Bronchial epithelial cell (primary cell): ENCODE data around the gene DYRK1A. TPM values are rescaled to one million over a fixed set of nuclear protein-coding genes. Genes with fewer than 3 reads are reported as not detected.

Experiments used
- DNase-seq: peaks from one replicate; pipeline ENCODE4 v3.0.0-alpha.2; 2010; ENCODE audit warnings: low read depth
- FAIRE-seq: peaks from 2 replicates; lab custom pipeline; 2011; peaks lifted over from hg19 to GRCh38; lab: Jason Lieb, UNC
- H3K27me3 ChIP-seq: 2 replicates; pipeline ENCODE4 v1.5.1; 2011; ENCODE audit warnings: low read length; ENCODE audit not compliant: control insufficient read depth, insufficient read depth
- H3K36me3 ChIP-seq: 2 replicates; pipeline ENCODE4 v1.5.1; 2011; ENCODE audit warnings: low read length; ENCODE audit not compliant: control insufficient read depth, insufficient read depth
- H3K4me3 ChIP-seq: 2 replicates; pipeline ENCODE4 v1.5.1; 2011; ENCODE audit warnings: mild to moderate bottlenecking, low read depth, low read length, control low read depth
- CTCF ChIP-seq: IDR thresholded peaks from 2 replicates; pipeline ENCODE4 v1.5.1; 2011; ENCODE audit warnings: mild to moderate bottlenecking, moderate library complexity, low read length, control low read depth, inconsistent platforms; ENCODE audit not compliant: insufficient read depth, severe bottlenecking
- total RNA-seq: library from RNA; depleted of rRNA; stranded (reverse); fragments of >200 nt; gene quantifications from 2 replicates; pipeline ENCODE4 v1.2.1, GENCODE V29; 2014

Gene DYRK1A
- total RNA-seq, 1 donor from 2014 or later = 51.1 TPM

GRCh38 chr21:37532868-37533780, 166.6 kb downstream of the DYRK1A start:
- no peak for FAIRE-seq

GRCh38 chr21:37534431-37534830, 167.9 kb downstream of the DYRK1A start:
- DNase-seq (no peak), FAIRE-seq (no peak)
- Histone ChIP-seq H3K27me3 (no peaks in the 10 kb centered on the region), H3K4me3 (no peak overlapping the region), H3K36me3 (no peaks in the 10 kb centered on the region)
- TF ChIP-seq CTCF = no peak

More at GRCh38 chr21:37532868-37533780, 166.6 kb downstream of the DYRK1A start:
- Histone ChIP-seq H3K36me3 (no peaks in the 10 kb centered on the region), H3K4me3 (no peak overlapping the region), H3K27me3 (no peaks in the 10 kb centered on the region)
- TF ChIP-seq CTCF = peak; percentile 53
- DNase-seq = peak; percentile 95

GRCh38 chr21:37535130-37535529, 168.6 kb downstream of the DYRK1A start:
- TF ChIP-seq CTCF = no peak
- Histone ChIP-seq H3K27me3 (no peaks in the 10 kb centered on the region), H3K36me3 (no peaks in the 10 kb centered on the region), H3K4me3 (no peak overlapping the region)
- FAIRE-seq (no peak), DNase-seq (no peak)

- H3K36me3 ChIP-seq = no peaks in the 10 kb centered on the region
- no peak for FAIRE-seq
- TF ChIP-seq CTCF = no peak
- H3K4me3 ChIP-seq = no peak overlapping the region
- DNase-seq = no peak
- H3K27me3 ChIP-seq = no peaks in the 10 kb centered on the region
These were observed 169.1 kb downstream of the DYRK1A start for GRCh38 chr21:37535672-37536071.

GRCh38 chr21:37536616-37537278, 170.2 kb downstream of the DYRK1A start:
- no peak for TF ChIP-seq CTCF
- Histone ChIP-seq H3K27me3 (no peaks in the 10 kb centered on the region), H3K36me3 (no peaks in the 10 kb centered on the region), H3K4me3 (no peak overlapping the region)
- peak; percentile 32 for DNase-seq
- no peak for FAIRE-seq
